Measurements from ENCODE around the gene CUTA. TPM values are rescaled to one million over a fixed set of nuclear protein-coding genes. Genes with fewer than 3 reads are reported as not detected.

Gene CUTA
- total RNA-seq, 1 experiment from 2014 or later: 212 TPM

- peaks cover 42% of the 10 kb centered on the region for H3K4me1 Mint-ChIP-seq (ENCODE audit: insufficient read depth, unreplicated experiment)
- peak within 1 kb of the TSS; percentile 98 for H3K27ac Mint-ChIP-seq (ENCODE audit: low read depth, unreplicated experiment)
- DNase-seq (ENCODE audit: unreplicated experiment): no peak
- H3K36me3 Mint-ChIP-seq (ENCODE audit: insufficient read depth, unreplicated experiment): peaks cover 19% of the 10 kb centered on the region
- POLR2A ChIA-PET: interaction anchor here (0.9 to 2.7 kb wide), 3 partner anchors 10 to 151 kb away, joined by 3 to 16 read pairs (median 8); no protein-coding TSS in a partner anchor
- peak within 1 kb of the TSS; percentile 45 for H3K4me3 Mint-ChIP-seq (ENCODE audit: unreplicated experiment)
- H3K9me3 Mint-ChIP-seq (ENCODE audit: unreplicated experiment): no peaks in the 10 kb centered on the region
- intact Hi-C loops (cut with micrococcal nuclease): loop anchor here (2.0 to 10.0 kb wide), 2 partner anchors 29 to 285 kb away; partner anchors contain the start of gene KIFC1
- TF ChIP-seq CTCF (IDR thresholded peaks at IDR 0.05; ENCODE audit: unreplicated experiment): no peak
- no TSS peak for BruUV-seq (replicated peaks)
- CTCF ChIA-PET: interaction anchor here (0.6 to 0.7 kb wide), 4 partner anchors 21 to 406 kb away, joined by 3 to 4 read pairs (median 3); partner anchors contain the start of genes PFDN6 and WDR46
- no peaks in the 10 kb centered on the region for H3K27me3 Mint-ChIP-seq (ENCODE audit: insufficient read depth, unreplicated experiment)
Measured at GRCh38 chr6:33419580-33420490, 1.9 kb upstream of the CUTA start, which contains the start of gene SYNGAP1. SYNGAP1 (plus strand) TSS chr6:33420065; CDS start chr6:33420265, 200 bp downstream.

- Mint-ChIP-seq H3K36me3 (ENCODE audit: insufficient read depth, unreplicated experiment) (peaks cover 26% of the 10 kb centered on the region), H3K27ac (ENCODE audit: low read depth, unreplicated experiment) (peak overlapping the region; percentile 98), H3K27me3 (ENCODE audit: insufficient read depth, unreplicated experiment) (no peaks in the 10 kb centered on the region), H3K4me1 (ENCODE audit: insufficient read depth, unreplicated experiment) (peaks cover 31% of the 10 kb centered on the region), H3K9me3 (ENCODE audit: unreplicated experiment) (no peaks in the 10 kb centered on the region), H3K4me3 (ENCODE audit: unreplicated experiment) (peak overlapping the region; percentile 94)
- intact Hi-C loops (cut with micrococcal nuclease): loop anchor here (1.0 to 2.0 kb wide), 2 partner anchors 28 to 153 kb away; partner anchors contain the start of gene KIFC1
- CTCF ChIA-PET: interaction anchor here (0.6 to 0.7 kb wide), 3 partner anchors 95 to 405 kb away, joined by 3 read pairs; no protein-coding TSS in a partner anchor
- DNase-seq (ENCODE audit: unreplicated experiment): no peak
- no peak for TF ChIP-seq CTCF (IDR thresholded peaks at IDR 0.05; ENCODE audit: unreplicated experiment)
- POLR2A ChIA-PET: interaction anchor here (0.6 to 3.4 kb wide), 17 partner anchors 11 to 276 kb away, joined by 3 to 20 read pairs (median 6); partner anchors contain the start of genes BAK1, KIFC1, RPS18 and VPS52
- TSS peak; percentile 81 for BruUV-seq (replicated peaks)
Measured at GRCh38 chr6:33418690-33419291, 884 bp upstream of the CUTA start.

GRCh38 chr6:33417128-33417902 is 592 bp downstream of the CUTA start:
- BruUV-seq (replicated peaks): TSS peak; percentile 72
- peak; percentile 70 for DNase-seq (ENCODE audit: unreplicated experiment)
- H3K27me3 Mint-ChIP-seq (ENCODE audit: insufficient read depth, unreplicated experiment): no peaks in the 10 kb centered on the region
- no peaks in the 10 kb centered on the region for H3K9me3 Mint-ChIP-seq (ENCODE audit: unreplicated experiment)
- peak overlapping the region; percentile 98 for H3K27ac Mint-ChIP-seq (ENCODE audit: low read depth, unreplicated experiment)
- H3K4me1 Mint-ChIP-seq (ENCODE audit: insufficient read depth, unreplicated experiment): peaks cover 32% of the 10 kb centered on the region
- intact Hi-C loops (cut with micrococcal nuclease): no loop called here
- H3K4me3 Mint-ChIP-seq (ENCODE audit: unreplicated experiment): peak overlapping the region; percentile 94
- POLR2A ChIA-PET: interaction anchor here (0.8 to 3.4 kb wide), 17 partner anchors 8 to 446 kb away, joined by 3 to 23 read pairs (median 8); partner anchors contain the start of genes BAK1, ITPR3, RPS18 and VPS52
- H3K36me3 Mint-ChIP-seq (ENCODE audit: insufficient read depth, unreplicated experiment): peaks cover 41% of the 10 kb centered on the region
- no peak for TF ChIP-seq CTCF (IDR thresholded peaks at IDR 0.05; ENCODE audit: unreplicated experiment)
- CTCF ChIA-PET: interaction anchor here (0.6 to 1.2 kb wide), 6 partner anchors 9 to 1869 kb away, joined by 3 to 4 read pairs (median 3); no protein-coding TSS in a partner anchor

All from MCF 10A (cell line).